Glutamatergic neuron (in vitro differentiated cells): ENCODE measurements around the gene PIP4K2A. TPM values are rescaled to one million over a fixed set of nuclear protein-coding genes. Genes with fewer than 3 reads are reported as not detected.

Experiments
- DNase-seq: peaks from one replicate; pipeline ENCODE4 v3.0.0; 2022
- H3K27ac Mint-ChIP-seq: one replicate; pipeline ENCODE4 v1.8.0; 2020; ENCODE audit warnings: mild to moderate bottlenecking, mixed read lengths, inconsistent platforms; ENCODE audit not compliant: unreplicated experiment
- H3K27me3 Mint-ChIP-seq: one replicate; pipeline ENCODE4 v1.8.0; 2020; ENCODE audit warnings: mild to moderate bottlenecking, moderate library complexity, mixed read lengths, inconsistent platforms; ENCODE audit not compliant: unreplicated experiment
- H3K36me3 Mint-ChIP-seq: one replicate; pipeline ENCODE4 v1.8.0; 2020; ENCODE audit warnings: mild to moderate bottlenecking, mixed read lengths, inconsistent platforms; ENCODE audit not compliant: unreplicated experiment
- H3K4me1 Mint-ChIP-seq: one replicate; pipeline ENCODE4 v1.8.0; 2020; ENCODE audit warnings: mild to moderate bottlenecking, low read depth, mixed read lengths, inconsistent platforms; ENCODE audit not compliant: unreplicated experiment
- H3K4me3 Mint-ChIP-seq: one replicate; pipeline ENCODE4 v1.8.0; 2020; ENCODE audit warnings: mild to moderate bottlenecking, mixed read lengths, inconsistent platforms; ENCODE audit not compliant: unreplicated experiment
- H3K9me3 Mint-ChIP-seq: one replicate; pipeline ENCODE4 v1.8.0; 2020; ENCODE audit warnings: mild to moderate bottlenecking, moderate library complexity, mixed read lengths, inconsistent platforms; ENCODE audit not compliant: unreplicated experiment
- total RNA-seq: library from RNA; stranded (reverse); fragmentation: NEBNext Ultra II Directional; extraction: Animal tissue kit (Norgen Biotek cat#: 25700); gene quantifications from one replicate; pipeline ENCODE4 v1.2.1, GENCODE V29; 2021; ENCODE audit not compliant: unreplicated experiment
- TF ChIP-seq, protein P1 (sequence below): fragments of 200-600 bp; sonication (generic); IDR thresholded peaks from one replicate; pipeline ENCODE4 v1.5.0; 2021; ENCODE audit not compliant: partially characterized antibody, unreplicated experiment

Gene PIP4K2A
- total RNA-seq, 1 donor from 2014 or later: 20.7 TPM

DNA sequence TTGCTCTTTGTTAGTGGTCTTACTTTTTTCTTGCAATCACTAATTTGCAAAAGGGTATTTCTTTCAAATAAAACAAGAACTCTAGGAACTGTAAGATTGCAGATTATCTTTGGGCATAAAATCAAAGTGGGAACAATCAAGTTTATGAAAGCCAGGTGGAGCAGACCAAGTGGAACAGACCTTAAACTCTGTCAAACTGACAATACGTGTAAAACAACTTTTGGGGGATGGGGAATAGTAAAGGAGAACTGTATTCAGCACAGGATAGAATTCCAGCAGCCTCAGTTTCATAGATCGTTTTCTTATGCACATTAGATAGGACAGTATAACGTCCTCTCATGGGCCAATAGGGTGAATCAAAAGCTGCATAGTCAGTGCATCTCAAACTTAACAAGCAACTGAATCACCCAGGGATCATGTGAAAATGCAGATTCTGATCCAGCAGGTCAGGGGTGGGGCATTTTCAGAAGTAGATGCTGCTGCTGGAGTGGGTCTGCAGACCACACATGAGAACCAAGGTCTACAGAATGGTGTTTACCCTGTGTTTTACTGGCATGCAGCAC lies 120.7 kb downstream of the PIP4K2A start:
- Mint-ChIP-seq H3K27ac (no peak overlapping the region), H3K36me3 (no peaks in the 10 kb centered on the region), H3K27me3 (no peaks in the 10 kb centered on the region), H3K4me3 (no peak overlapping the region), H3K4me1 (peaks cover 3% of the 10 kb centered on the region), H3K9me3 (no peaks in the 10 kb centered on the region)
- DNase-seq: no peak
- TF ChIP-seq, protein P1, sequence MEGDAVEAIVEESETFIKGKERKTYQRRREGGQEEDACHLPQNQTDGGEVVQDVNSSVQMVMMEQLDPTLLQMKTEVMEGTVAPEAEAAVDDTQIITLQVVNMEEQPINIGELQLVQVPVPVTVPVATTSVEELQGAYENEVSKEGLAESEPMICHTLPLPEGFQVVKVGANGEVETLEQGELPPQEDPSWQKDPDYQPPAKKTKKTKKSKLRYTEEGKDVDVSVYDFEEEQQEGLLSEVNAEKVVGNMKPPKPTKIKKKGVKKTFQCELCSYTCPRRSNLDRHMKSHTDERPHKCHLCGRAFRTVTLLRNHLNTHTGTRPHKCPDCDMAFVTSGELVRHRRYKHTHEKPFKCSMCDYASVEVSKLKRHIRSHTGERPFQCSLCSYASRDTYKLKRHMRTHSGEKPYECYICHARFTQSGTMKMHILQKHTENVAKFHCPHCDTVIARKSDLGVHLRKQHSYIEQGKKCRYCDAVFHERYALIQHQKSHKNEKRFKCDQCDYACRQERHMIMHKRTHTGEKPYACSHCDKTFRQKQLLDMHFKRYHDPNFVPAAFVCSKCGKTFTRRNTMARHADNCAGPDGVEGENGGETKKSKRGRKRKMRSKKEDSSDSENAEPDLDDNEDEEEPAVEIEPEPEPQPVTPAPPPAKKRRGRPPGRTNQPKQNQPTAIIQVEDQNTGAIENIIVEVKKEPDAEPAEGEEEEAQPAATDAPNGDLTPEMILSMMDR: no peak

DNA sequence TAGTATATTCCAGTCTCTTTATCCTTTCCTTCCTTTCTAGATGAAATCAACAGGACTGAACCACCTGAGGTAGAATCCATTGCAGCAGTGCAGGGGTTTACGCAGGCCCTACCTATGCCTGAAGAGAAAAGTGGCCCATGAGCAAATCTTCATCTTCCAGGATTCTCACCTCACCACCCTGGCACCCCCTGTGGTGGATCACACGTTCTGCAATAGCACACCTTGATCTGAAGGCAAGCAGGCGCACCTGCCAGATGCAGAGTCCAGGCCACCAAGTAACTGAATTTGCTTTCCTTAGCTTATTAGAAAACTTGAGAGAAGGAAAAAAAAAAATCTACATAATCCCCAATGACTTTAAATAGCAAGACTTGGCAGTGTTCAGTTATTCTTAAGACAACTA lies 121.4 kb downstream of the PIP4K2A start:
- TF ChIP-seq, protein P1: no peak
- Mint-ChIP-seq H3K36me3 (no peaks in the 10 kb centered on the region), H3K27me3 (no peaks in the 10 kb centered on the region), H3K4me3 (no peak overlapping the region), H3K9me3 (no peaks in the 10 kb centered on the region), H3K27ac (no peak overlapping the region), H3K4me1 (peaks cover 2% of the 10 kb centered on the region)
- DNase-seq: no peak

DNA sequence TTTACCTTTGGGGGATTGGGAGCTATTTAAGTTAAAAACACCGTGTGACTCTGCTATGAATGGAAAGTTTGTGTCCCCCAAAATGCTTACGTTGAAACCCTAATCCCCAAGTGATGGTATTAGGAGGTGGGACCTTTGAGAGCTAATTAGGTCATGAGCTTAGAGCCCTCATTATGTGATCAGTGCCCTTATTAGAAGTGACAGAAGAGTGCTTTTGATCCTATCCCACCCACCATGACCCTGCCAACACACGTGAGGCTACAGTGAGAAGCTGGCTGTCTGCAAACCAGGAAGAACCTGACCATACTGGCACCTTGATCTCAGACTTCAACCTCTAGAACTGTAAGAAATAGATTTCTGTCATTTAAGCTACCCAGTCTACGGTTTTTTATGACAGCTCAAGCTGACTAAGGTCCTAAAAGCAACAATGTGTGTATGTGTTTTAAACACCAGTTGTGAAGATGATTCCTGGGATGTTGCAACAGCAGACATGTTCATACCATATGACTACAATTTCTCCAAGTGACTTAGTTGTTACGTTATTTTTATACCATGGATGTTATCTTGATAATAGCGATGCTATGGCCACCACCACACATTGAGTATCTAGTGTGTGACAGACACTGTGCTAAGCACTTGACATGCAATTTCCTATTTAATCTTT lies 124.4 kb downstream of the PIP4K2A start:
- Mint-ChIP-seq H3K4me1 (no peaks in the 10 kb centered on the region), H3K27ac (no peak overlapping the region), H3K9me3 (no peaks in the 10 kb centered on the region), H3K36me3 (no peaks in the 10 kb centered on the region), H3K27me3 (no peaks in the 10 kb centered on the region), H3K4me3 (no peak overlapping the region)
- TF ChIP-seq, protein P1: no peak
- DNase-seq: no peak

DNA sequence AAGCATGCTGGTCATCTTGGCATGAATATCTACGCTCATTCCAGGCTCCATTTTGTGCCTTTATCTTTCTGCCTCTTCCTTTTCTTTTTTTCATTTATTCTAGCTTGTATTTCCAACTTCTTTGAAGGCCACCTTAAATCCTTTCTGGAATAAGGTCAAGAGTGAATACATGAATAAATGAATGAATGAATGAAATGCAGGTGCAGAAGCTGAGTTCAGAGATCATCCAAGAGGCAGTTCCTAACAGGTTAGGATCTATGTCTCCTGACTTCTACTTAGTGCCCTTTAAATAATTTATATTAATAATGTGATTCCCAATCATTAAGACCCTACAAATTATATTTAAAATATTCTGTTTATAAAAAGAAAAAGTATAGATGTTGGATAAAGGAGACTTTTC lies 125.9 kb downstream of the PIP4K2A start:
- no peak for DNase-seq
- Mint-ChIP-seq H3K27me3 (no peaks in the 10 kb centered on the region), H3K36me3 (no peaks in the 10 kb centered on the region), H3K4me3 (no peak overlapping the region), H3K9me3 (no peaks in the 10 kb centered on the region), H3K27ac (no peak overlapping the region), H3K4me1 (no peaks in the 10 kb centered on the region)
- TF ChIP-seq, protein P1: no peak

DNA sequence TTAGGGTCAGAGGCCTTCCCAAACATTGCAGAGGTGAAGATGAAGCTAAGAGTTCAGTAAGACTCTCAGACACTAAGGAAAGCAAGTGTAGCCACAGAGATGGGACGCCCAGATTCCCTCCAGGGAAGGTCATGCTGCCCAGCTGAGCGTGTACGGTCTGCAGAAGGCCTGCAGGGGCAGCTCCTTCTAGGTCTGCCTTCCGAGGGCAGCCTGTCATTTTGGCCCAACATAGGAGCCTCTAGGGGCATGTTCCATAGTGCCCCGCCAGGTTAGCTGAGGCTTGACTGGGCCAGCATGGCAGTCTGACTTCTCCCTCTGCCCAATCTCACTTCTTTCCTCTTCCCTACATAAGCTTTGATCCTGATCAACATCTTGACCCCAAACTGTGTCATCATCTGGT lies 130.7 kb downstream of the PIP4K2A start:
- TF ChIP-seq, protein P1: no peak
- no peaks in the 10 kb centered on the region for H3K4me1 Mint-ChIP-seq
- H3K27ac Mint-ChIP-seq: no peak overlapping the region
- no peaks in the 10 kb centered on the region for H3K9me3 Mint-ChIP-seq
- no peak overlapping the region for H3K4me3 Mint-ChIP-seq
- no peak for DNase-seq
- H3K36me3 Mint-ChIP-seq: no peaks in the 10 kb centered on the region
- H3K27me3 Mint-ChIP-seq: no peaks in the 10 kb centered on the region
